Activated CD8-positive, alpha-beta memory T cell treated with anti-CD3 and anti-CD28 coated beads, Interleukin-2, amount 50 U/mL, for 24 hours (primary cell): ENCODE data around the gene SLC24A5.

ENCODE experiments used
- DNase-seq: peaks from one replicate; pipeline ENCODE4 v3.0.0-alpha.2; 2020; ENCODE audit errors: extremely low read depth

The SLC24A5 gene

DNA sequence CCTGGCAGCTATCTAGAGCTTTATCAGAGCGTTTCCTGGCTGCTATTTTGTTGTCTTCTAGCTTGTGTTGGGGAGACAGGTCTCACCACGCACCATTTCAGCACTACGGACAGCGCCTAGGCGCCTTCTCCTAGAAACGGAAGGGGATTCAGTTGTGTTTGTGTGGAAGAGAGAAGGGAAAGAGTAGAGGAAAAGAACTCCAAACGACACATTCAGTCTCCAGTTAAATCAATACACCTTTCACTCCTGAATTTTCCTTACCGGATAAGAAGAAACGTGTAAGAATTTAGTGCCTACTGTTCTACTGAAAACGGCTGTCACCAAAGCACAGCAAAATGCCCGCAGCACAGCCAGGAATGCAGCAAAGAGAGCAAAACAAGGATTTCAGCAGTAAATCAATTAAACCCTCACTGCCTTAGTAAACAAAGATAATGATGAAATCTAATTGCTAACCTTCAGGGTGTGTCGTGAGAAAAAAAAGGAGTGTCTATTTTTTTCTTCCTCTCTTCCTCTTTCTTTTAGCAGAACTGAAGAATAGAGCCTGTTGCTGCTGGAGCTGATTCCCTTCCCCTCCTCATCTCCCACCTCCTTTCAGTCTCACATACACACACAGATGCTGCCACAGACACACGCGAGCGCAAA, 70.3 kb downstream of the SLC24A5 start:
- DNase-seq, result peak; percentile 0

- DNase-seq, result no peak
Observed at GRCh38 chr15:48191574-48192225, 70.9 kb downstream of the SLC24A5 start, which contains the start of gene CTXN2. CTXN2 (plus strand) TSS chr15:48191665; CDS start chr15:48201301, 9,636 bp downstream.
